Activated CD4-positive, alpha-beta memory T cell treated with anti-CD3 and anti-CD28 coated beads, Interleukin-2, amount 10 ng/mL, durations not matched to agents 7 days and 5 days (primary cell): ENCODE data around the gene MATR3. TPM values are rescaled to one million over a fixed set of nuclear protein-coding genes. Genes with fewer than 3 reads are reported as not detected.
"Not testable (repeated sequence)": the region's sequence is repeated elsewhere in the genome, so short reads cannot be mapped to it uniquely, and the experiment has no call there.

Experiments used
- CTCF ChIA-PET: fragments of 350-600 bp; sonication (Branson Sonifier 250); formaldehyde crosslinking; loops from one replicate; lab custom pipeline; 2021; ENCODE audit warnings: antibody characterized with exemption, inconsistent platforms; lab: Charles Lee
- POLR2A ChIA-PET: fragments of 350-600 bp; sonication (Branson Sonifier 250); formaldehyde crosslinking; loops from one replicate; lab custom pipeline; 2021; ENCODE audit warnings: antibody characterized with exemption; lab: Charles Lee
- DNase-seq: peaks from one replicate; pipeline ENCODE4 v3.0.0-alpha.2; 2020
- H3K27ac Mint-ChIP-seq: one replicate; pipeline ENCODE4 v1.8.0; 2021; ENCODE audit warnings: mild to moderate bottlenecking, mixed read lengths
- H3K27me3 Mint-ChIP-seq: one replicate; pipeline ENCODE4 v1.8.0; 2021; ENCODE audit warnings: mixed read lengths
- H3K36me3 Mint-ChIP-seq: one replicate; pipeline ENCODE4 v1.8.0; 2021; ENCODE audit warnings: low read depth, mixed read lengths
- H3K4me1 Mint-ChIP-seq: one replicate; pipeline ENCODE4 v1.8.0; 2021; ENCODE audit warnings: mixed read lengths
- H3K4me3 Mint-ChIP-seq: one replicate; pipeline ENCODE4 v1.8.0; 2021; ENCODE audit warnings: mild to moderate bottlenecking, mixed read lengths
- H3K9me3 Mint-ChIP-seq: one replicate; pipeline ENCODE4 v1.8.0; 2021; ENCODE audit warnings: mixed read lengths
- total RNA-seq, 2 experiments: library from RNA; stranded (reverse); gene quantifications; one replicate each; pipeline ENCODE4 v1.2.3, GENCODE V29; 2021

The MATR3 gene
- total RNA-seq, 2 experiments from 2014 or later: 168 to 193 TPM

- H3K27me3 Mint-ChIP-seq: no peaks in the 10 kb centered on the region
- H3K36me3 Mint-ChIP-seq: peaks cover 27% of the 10 kb centered on the region
- H3K27ac Mint-ChIP-seq: peak within 1 kb of the TSS; percentile 99
- peak; percentile 97 for DNase-seq
- POLR2A ChIA-PET: interaction anchor here (0.7 to 3.8 kb wide), 48 partner anchors 9 to 798 kb away, joined by 3 to 122 read pairs (median 6); partner anchors contain the start of genes ETF1, HSPA9, MATR3 and MZB1
- H3K9me3 Mint-ChIP-seq: no peaks in the 10 kb centered on the region
- H3K4me1 Mint-ChIP-seq: peaks cover 48% of the 10 kb centered on the region
- peak within 1 kb of the TSS; percentile 98 for H3K4me3 Mint-ChIP-seq
- CTCF ChIA-PET: interaction anchor here (0.6 to 3.2 kb wide), 20 partner anchors 9 to 928 kb away, joined by 3 to 23 read pairs (median 4); partner anchors contain the start of genes ETF1, MATR3 and MZB1
Measured at GRCh38 chr5:139341689-139342422, 48.3 kb downstream of the MATR3 start, which contains the start of gene PAIP2. Gene PAIP2 (plus strand): TSS chr5:139341854. CDS start chr5:139363785, 21,931 bp downstream.

GRCh38 chr5:139342423-139342723 is 48.8 kb downstream of the MATR3 start:
- Mint-ChIP-seq H3K27me3 (no peaks in the 10 kb centered on the region), H3K36me3 (peaks cover 29% of the 10 kb centered on the region), H3K9me3 (no peaks in the 10 kb centered on the region), H3K4me3 (peak overlapping the region; percentile 98), H3K27ac (peak overlapping the region; percentile 99), H3K4me1 (peaks cover 49% of the 10 kb centered on the region)
- CTCF ChIA-PET: interaction anchor here (0.7 to 3.2 kb wide), 14 partner anchors 9 to 553 kb away, joined by 3 to 23 read pairs (median 5); partner anchors contain the start of genes MATR3 and MZB1
- POLR2A ChIA-PET: interaction anchor here (0.7 to 3.8 kb wide), 44 partner anchors 9 to 799 kb away, joined by 3 to 122 read pairs (median 6); partner anchors contain the start of genes ETF1, HSPA9, MATR3 and MZB1
- DNase-seq: no peak

- H3K4me1 Mint-ChIP-seq: peaks cover 49% of the 10 kb centered on the region
- H3K27ac Mint-ChIP-seq: peak overlapping the region; percentile 99
- no peaks in the 10 kb centered on the region for H3K9me3 Mint-ChIP-seq
- H3K27me3 Mint-ChIP-seq: no peaks in the 10 kb centered on the region
- H3K36me3 Mint-ChIP-seq: peaks cover 29% of the 10 kb centered on the region
- POLR2A ChIA-PET: interaction anchor here (3.3 kb wide), 1 partner anchor 49 kb away, joined by 7 read pairs; no protein-coding TSS in a partner anchor
- CTCF ChIA-PET: interaction anchor here (0.9 to 1.2 kb wide), 2 partner anchors 10 to 25 kb away, joined by 3 read pairs; no protein-coding TSS in a partner anchor
- peak overlapping the region; percentile 98 for H3K4me3 Mint-ChIP-seq
- no peak for DNase-seq
Measured at GRCh38 chr5:139343476-139343875, 49.9 kb downstream of the MATR3 start.

- ChIA-PET POLR2A (interaction anchor here (3.3 kb wide), 1 partner anchor 48 kb away, joined by 7 read pairs; no protein-coding TSS in a partner anchor), CTCF (interaction anchor here (0.9 to 1.2 kb wide), 2 partner anchors 9 to 25 kb away, joined by 3 read pairs; no protein-coding TSS in a partner anchor)
- no peak overlapping the region for H3K27ac Mint-ChIP-seq
- no peaks in the 10 kb centered on the region for H3K9me3 Mint-ChIP-seq
- H3K4me1 Mint-ChIP-seq: peaks cover 49% of the 10 kb centered on the region
- H3K36me3 Mint-ChIP-seq: peaks cover 34% of the 10 kb centered on the region
- no peak for DNase-seq
- no peaks in the 10 kb centered on the region for H3K27me3 Mint-ChIP-seq
- H3K4me3 Mint-ChIP-seq: no peak overlapping the region
Measured at GRCh38 chr5:139344177-139344576, 50.6 kb downstream of the MATR3 start.

- H3K9me3 Mint-ChIP-seq, DNase-seq, H3K27me3 Mint-ChIP-seq, H3K27ac Mint-ChIP-seq, CTCF ChIA-PET, H3K4me3 Mint-ChIP-seq: not testable (repeated sequence)
- H3K4me1 Mint-ChIP-seq: peaks cover 43% of the 10 kb centered on the region
- peaks cover 34% of the 10 kb centered on the region for H3K36me3 Mint-ChIP-seq
- POLR2A ChIA-PET: interaction anchor here (3.3 kb wide), 1 partner anchor 47 kb away, joined by 7 read pairs; no protein-coding TSS in a partner anchor
Measured at GRCh38 chr5:139345442-139345841, 51.9 kb downstream of the MATR3 start.

GRCh38 chr5:139347863-139348262 is 54.3 kb downstream of the MATR3 start:
- POLR2A ChIA-PET: interaction anchor here (1.3 kb wide), 1 partner anchor 11 kb away, joined by 3 read pairs; no protein-coding TSS in a partner anchor
- H3K4me3 Mint-ChIP-seq, DNase-seq, H3K27me3 Mint-ChIP-seq, H3K27ac Mint-ChIP-seq, CTCF ChIA-PET, H3K9me3 Mint-ChIP-seq: not testable (repeated sequence)
- Mint-ChIP-seq H3K4me1 (peaks cover 28% of the 10 kb centered on the region), H3K36me3 (peaks cover 37% of the 10 kb centered on the region)

GRCh38 chr5:139354186-139354585 is 60.6 kb downstream of the MATR3 start:
- POLR2A ChIA-PET: interaction anchor here (2.2 kb wide), 1 partner anchor 12 kb away, joined by 9 read pairs; the partner anchor contains the start of gene PAIP2
- H3K9me3 Mint-ChIP-seq: peaks cover 4% of the 10 kb centered on the region

GRCh38 chr5:139355900-139356299 is 62.4 kb downstream of the MATR3 start:
- POLR2A ChIA-PET: interaction anchor here (1.2 kb wide), 1 partner anchor 14 kb away, joined by 5 read pairs; the partner anchor contains the start of gene PAIP2
- CTCF ChIA-PET, H3K9me3 Mint-ChIP-seq, H3K27ac Mint-ChIP-seq, H3K4me3 Mint-ChIP-seq, H3K27me3 Mint-ChIP-seq, H3K4me1 Mint-ChIP-seq, DNase-seq: not testable (repeated sequence)
- peaks cover 33% of the 10 kb centered on the region for H3K36me3 Mint-ChIP-seq

More at GRCh38 chr5:139354186-139354585, 60.6 kb downstream of the MATR3 start:
- Mint-ChIP-seq H3K27ac (no peak overlapping the region), H3K4me3 (no peak overlapping the region), H3K36me3 (peaks cover 30% of the 10 kb centered on the region), H3K27me3 (no peaks in the 10 kb centered on the region), H3K4me1 (peaks cover 7% of the 10 kb centered on the region)
- DNase-seq: no peak
- CTCF ChIA-PET: interaction anchor here (0.5 kb wide), 1 partner anchor 84 kb away, joined by 3 read pairs; no protein-coding TSS in a partner anchor

GRCh38 chr5:139358064-139358463 is 64.5 kb downstream of the MATR3 start:
- ChIA-PET CTCF (no interaction called here), POLR2A (no interaction called here)
- Mint-ChIP-seq H3K4me3 (no peak overlapping the region), H3K4me1 (peaks cover 8% of the 10 kb centered on the region), H3K27ac (no peak overlapping the region), H3K36me3 (peaks cover 29% of the 10 kb centered on the region), H3K9me3 (peaks cover 4% of the 10 kb centered on the region), H3K27me3 (no peaks in the 10 kb centered on the region)
- no peak for DNase-seq

GRCh38 chr5:139360384-139360783 is 66.8 kb downstream of the MATR3 start:
- ChIA-PET POLR2A (no interaction called here), CTCF (no interaction called here)
- no peaks in the 10 kb centered on the region for H3K27me3 Mint-ChIP-seq
- no peak overlapping the region for H3K27ac Mint-ChIP-seq
- no peak for DNase-seq
- H3K4me1 Mint-ChIP-seq: peaks cover 15% of the 10 kb centered on the region
- H3K36me3 Mint-ChIP-seq: peaks cover 35% of the 10 kb centered on the region
- no peak overlapping the region for H3K4me3 Mint-ChIP-seq
- H3K9me3 Mint-ChIP-seq: no peaks in the 10 kb centered on the region

GRCh38 chr5:139361835-139362429 is 68.4 kb downstream of the MATR3 start:
- Mint-ChIP-seq H3K36me3 (peaks cover 42% of the 10 kb centered on the region), H3K27ac (no peak overlapping the region), H3K4me1 (peaks cover 14% of the 10 kb centered on the region), H3K27me3 (no peaks in the 10 kb centered on the region), H3K9me3 (no peaks in the 10 kb centered on the region), H3K4me3 (no peak overlapping the region)
- no peak for DNase-seq
- ChIA-PET POLR2A (interaction anchor here (1.4 kb wide), 1 partner anchor 20 kb away, joined by 4 read pairs; the partner anchor contains the start of gene PAIP2), CTCF (interaction anchor here (0.5 to 1.1 kb wide), 3 partner anchors 58 to 963 kb away, joined by 4 to 7 read pairs (median 4); no protein-coding TSS in a partner anchor)

- ChIA-PET POLR2A (interaction anchor here (1.3 kb wide), 1 partner anchor 26 kb away, joined by 3 read pairs; the partner anchor contains the start of gene MZB1), CTCF (no interaction called here)
- peaks cover 41% of the 10 kb centered on the region for H3K36me3 Mint-ChIP-seq
- H3K4me1 Mint-ChIP-seq: peaks cover 11% of the 10 kb centered on the region
- H3K4me3 Mint-ChIP-seq: no peak overlapping the region
- no peaks in the 10 kb centered on the region for H3K9me3 Mint-ChIP-seq
- no peaks in the 10 kb centered on the region for H3K27me3 Mint-ChIP-seq
- no peak overlapping the region for H3K27ac Mint-ChIP-seq
- no peak for DNase-seq
Measured at GRCh38 chr5:139363937-139364336, 70.4 kb downstream of the MATR3 start.
